Measurements from ENCODE around the gene CGREF1. TPM values are rescaled to one million over a fixed set of nuclear protein-coding genes. Genes with fewer than 3 reads are reported as not detected.

The CGREF1 gene
- total RNA-seq, 1 donor from 2014 or later: 4.1 TPM

- intact Hi-C loops (cut with DNase I): loop anchor here (10.0 kb wide), 1 partner anchor 191 kb away; the partner anchor contains the start of gene TRIM54
- no peak for ATAC-seq
- DNase-seq (ENCODE audit: low spot score): no peak
These were observed 25.2 kb downstream of the CGREF1 start for GRCh38 chr2:27093430-27094352.

DNA sequence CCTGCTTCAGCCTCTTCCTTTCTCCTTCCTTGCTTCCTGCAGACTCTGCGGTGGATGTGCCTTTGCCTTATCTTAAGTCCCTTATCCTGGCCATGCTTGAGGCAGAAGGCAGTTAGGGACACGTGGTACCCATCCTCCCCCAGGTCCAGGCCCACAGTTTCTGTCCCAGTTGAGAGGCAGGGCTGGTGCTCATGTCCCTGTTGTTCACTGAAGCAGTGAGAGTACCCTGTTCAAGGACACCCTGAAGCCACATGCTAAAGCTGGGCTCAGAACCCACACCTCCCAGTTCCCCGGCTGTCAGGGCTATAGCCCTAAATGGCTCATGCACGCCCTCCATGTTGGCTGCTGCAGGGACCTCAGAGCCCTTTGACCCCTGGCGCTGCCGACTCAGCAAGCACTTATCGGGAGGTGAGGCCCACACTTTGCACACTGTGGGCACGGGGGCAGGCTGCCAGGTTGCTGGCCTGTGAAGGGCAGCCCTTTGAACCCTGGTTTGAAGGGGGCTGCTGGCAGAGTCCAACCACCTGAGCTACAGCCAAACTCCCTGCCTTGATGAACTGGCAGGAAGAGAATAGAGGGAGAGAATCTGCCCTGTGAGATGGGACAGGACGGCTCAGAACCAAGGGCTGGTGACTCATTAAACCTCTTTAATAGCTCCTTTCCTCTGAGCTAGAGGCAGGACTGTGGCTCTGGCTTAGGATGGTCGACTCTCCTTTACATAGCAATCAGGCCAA lies 26.1 kb downstream of the CGREF1 start:
- intact Hi-C loops (cut with DNase I): loop anchor here (10.0 kb wide), 1 partner anchor 192 kb away; the partner anchor contains the start of gene TRIM54
- DNase-seq (ENCODE audit: low spot score) (no peak), ATAC-seq (no peak)

- intact Hi-C loops (cut with DNase I): loop anchor here (10.0 kb wide), 1 partner anchor 193 kb away; the partner anchor contains the start of gene TRIM54
- DNase-seq (ENCODE audit: low spot score): no peak
These were observed 26.9 kb downstream of the CGREF1 start for GRCh38 chr2:27091746-27092695.

GRCh38 chr2:27089111-27089954 lies 29.6 kb downstream of the CGREF1 start:
- intact Hi-C loops (cut with DNase I): no loop called here
- DNase-seq (ENCODE audit: low spot score): no peak
- no peak for ATAC-seq

More at GRCh38 chr2:27091746-27092695, 26.9 kb downstream of the CGREF1 start:
- ATAC-seq: no peak

GRCh38 chr2:27088634-27089033 lies 30.3 kb downstream of the CGREF1 start:
- DNase-seq (ENCODE audit: low spot score) (no peak), ATAC-seq (no peak)
- intact Hi-C loops (cut with DNase I): no loop called here

GRCh38 chr2:27087823-27088410 lies 31.0 kb downstream of the CGREF1 start:
- DNase-seq (ENCODE audit: low spot score) (no peak), ATAC-seq (no peak)
- intact Hi-C loops (cut with DNase I): no loop called here

DNA sequence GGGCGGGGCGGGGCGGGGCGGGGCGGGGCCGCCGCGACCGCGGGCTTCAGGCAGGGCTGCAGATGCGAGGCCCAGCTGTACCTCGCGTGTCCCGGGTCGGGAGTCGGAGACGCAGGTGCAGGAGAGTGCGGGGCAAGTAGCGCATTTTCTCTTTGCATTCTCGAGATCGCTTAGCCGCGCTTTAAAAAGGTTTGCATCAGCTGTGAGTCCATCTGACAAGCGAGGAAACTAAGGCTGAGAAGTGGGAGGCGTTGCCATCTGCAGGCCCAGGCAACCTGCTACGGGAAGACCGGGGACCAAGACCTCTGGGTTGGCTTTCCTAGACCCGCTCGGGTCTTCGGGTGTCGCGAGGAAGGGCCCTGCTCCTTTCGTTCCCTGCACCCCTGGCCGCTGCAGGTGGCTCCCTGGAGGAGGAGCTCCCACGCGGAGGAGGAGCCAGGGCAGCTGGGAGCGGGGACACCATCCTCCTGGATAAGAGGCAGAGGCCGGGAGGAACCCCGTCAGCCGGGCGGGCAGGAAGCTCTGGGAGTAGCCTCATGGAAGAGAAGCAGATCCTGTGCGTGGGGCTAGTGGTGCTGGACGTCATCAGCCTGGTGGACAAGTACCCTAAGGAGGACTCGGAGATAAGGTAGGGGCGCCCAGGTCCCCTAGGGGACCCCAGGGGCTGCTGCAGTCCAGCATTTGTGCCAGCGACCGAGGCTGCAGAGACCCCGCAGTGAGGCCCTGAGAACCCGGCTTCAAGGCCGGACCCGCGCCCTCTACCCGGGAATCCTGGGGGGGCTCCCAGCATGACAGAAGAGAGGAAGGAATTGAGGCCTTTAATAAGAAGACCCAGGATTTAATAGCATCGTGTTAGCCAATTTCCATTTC lies 32.0 kb downstream of the CGREF1 start, which contains the start of gene KHK:
Gene KHK, plus strand, starts transcription at position 49 of the 870 bp plus-strand sequence. Its CDS starts 488 bp downstream, at position 537.
- intact Hi-C loops (cut with DNase I): no loop called here

GRCh38 chr2:27086090-27086723 lies 32.7 kb downstream of the CGREF1 start:
- DNase-seq (ENCODE audit: low spot score) (peak; percentile 98), ATAC-seq (peak; percentile 89)
- intact Hi-C loops (cut with DNase I): no loop called here

More for the DNA sequence above, 32.0 kb downstream of the CGREF1 start, which contains the start of gene KHK:
- DNase-seq (ENCODE audit: low spot score) (peak; percentile 77), ATAC-seq (peak; percentile 7)

DNA sequence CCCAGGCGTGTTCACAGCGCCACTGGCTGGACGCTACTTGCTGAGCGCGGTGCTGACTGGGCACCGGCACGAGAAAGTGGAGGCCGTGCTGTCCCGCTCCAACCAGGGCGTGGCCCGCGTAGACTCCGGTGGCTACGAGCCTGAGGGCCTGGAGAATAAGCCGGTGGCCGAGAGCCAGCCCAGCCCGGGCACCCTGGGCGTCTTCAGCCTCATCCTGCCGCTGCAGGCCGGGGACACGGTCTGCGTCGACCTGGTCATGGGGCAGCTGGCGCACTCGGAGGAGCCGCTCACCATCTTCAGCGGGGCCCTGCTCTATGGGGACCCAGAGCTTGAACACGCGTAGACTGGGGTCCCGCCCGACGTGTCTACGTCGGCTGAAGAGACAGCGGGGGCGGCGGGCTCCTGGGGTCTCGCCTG lies 33.2 kb downstream of the CGREF1 start:
- peak; percentile 72 for ATAC-seq
- intact Hi-C loops (cut with DNase I): no loop called here
- DNase-seq (ENCODE audit: low spot score): peak; percentile 88

- DNase-seq (ENCODE audit: low spot score) (no peak), ATAC-seq (no peak)
- intact Hi-C loops (cut with DNase I): no loop called here
These were observed 33.8 kb downstream of the CGREF1 start for GRCh38 chr2:27085062-27085672.

DNA sequence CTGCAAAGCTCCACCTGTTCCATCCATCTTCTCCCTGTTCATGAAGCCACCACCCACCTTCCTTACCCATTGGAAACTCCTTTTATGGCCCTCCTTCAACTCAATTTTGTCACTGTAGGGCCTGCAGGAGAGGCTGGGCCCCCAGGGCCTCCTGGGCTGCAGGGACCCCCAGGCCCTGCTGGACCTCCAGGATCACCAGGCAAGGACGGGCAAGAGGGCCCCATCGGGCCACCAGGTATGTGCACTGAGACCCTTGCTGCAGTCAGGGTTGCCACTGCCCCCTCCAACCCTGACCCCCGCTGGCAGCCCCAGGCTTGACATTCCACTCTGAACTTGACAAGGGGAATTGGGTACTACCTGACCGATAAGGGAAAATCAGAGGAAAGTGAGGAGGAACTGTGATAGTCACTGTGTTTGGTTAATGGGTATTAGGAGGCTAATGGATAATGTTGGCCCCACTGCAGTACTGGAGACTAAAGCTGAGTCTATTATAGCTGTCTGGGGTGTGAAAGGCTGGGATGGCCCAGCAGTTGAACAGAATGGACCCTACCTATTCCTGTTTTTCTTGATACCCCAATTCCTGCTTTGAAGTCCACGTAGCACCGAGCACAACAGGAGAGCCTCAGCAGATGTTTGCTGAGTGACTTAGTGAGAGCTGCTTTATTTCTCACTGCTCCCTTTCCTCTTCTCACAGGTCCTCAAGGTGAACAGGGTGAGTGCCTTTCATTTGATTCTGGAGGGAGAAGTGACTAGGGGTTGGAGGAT lies 34.4 kb downstream of the CGREF1 start:
- ATAC-seq (no peak), DNase-seq (ENCODE audit: low spot score) (no peak)
- intact Hi-C loops (cut with DNase I): no loop called here

GRCh38 chr2:27083410-27084296 lies 35.3 kb downstream of the CGREF1 start:
- DNase-seq (ENCODE audit: low spot score) (no peak), ATAC-seq (no peak)
- intact Hi-C loops (cut with DNase I): no loop called here

DNA sequence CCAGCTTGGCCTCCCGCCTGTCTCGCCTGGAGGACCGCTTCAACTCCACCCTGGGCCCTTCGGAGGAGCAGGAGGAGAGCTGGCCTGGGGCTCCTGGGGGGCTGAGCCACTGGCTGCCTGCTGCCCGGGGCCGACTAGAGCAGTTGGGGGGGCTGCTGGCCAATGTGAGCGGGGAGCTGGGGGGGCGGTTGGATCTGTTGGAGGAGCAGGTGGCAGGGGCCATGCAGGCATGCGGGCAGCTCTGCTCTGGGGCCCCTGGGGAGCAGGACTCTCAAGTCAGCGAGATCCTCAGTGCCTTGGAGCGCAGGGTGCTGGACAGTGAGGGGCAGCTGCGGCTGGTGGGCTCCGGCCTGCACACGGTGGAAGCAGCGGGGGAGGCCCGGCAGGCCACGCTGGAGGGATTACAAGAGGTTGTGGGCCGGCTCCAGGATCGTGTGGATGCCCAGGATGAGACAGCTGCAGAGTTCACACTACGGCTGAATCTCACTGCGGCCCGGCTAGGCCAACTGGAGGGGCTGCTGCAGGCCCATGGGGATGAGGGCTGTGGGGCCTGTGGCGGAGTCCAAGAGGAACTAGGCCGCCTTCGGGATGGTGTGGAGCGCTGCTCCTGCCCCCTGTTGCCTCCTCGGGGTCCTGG lies 36.0 kb downstream of the CGREF1 start:
- DNase-seq (ENCODE audit: low spot score): no peak
- intact Hi-C loops (cut with DNase I): no loop called here
- no peak for ATAC-seq

Measured in sciatic nerve (tissue), 2 donors.